GM23248 (cell line): ENCODE results near the gene SUN1. TPM values are rescaled to one million over a fixed set of nuclear protein-coding genes. Genes with fewer than 3 reads are reported as not detected.

Experiments used
- DNase-seq: peaks from one replicate; pipeline ENCODE4 v3.0.0-alpha.2; 2015
- H2AFZ ChIP-seq: fragments of 200-600 bp; sonication (generic); 2 replicates; pipeline ENCODE4 v1.6.1; 2016; ENCODE audit warnings: antibody characterized with exemption
- H3F3A ChIP-seq: fragments of 200-600 bp; sonication (generic); 2 replicates; pipeline ENCODE4 v1.6.1; 2016; ENCODE audit warnings: mild to moderate bottlenecking, antibody characterized with exemption, mixed run types; ENCODE audit not compliant: insufficient read depth
- H3K27ac ChIP-seq: fragments of 200-600 bp; sonication (generic); 2 replicates; pipeline ENCODE4 v1.5.1; 2016; ENCODE audit warnings: mild to moderate bottlenecking
- H3K27me3 ChIP-seq: fragments of 200-600 bp; sonication (generic); replicated peaks from 2 replicates; pipeline ENCODE4 v1.6.1; 2016; ENCODE audit warnings: mild to moderate bottlenecking; ENCODE audit not compliant: insufficient read depth
- H3K36me3 ChIP-seq: fragments of 200-600 bp; sonication (generic); 2 replicates; pipeline ENCODE4 v1.6.1; 2016; ENCODE audit warnings: low read depth, mild to moderate bottlenecking
- H3K4me1 ChIP-seq: fragments of 200-600 bp; sonication (generic); 2 replicates; pipeline ENCODE4 v1.6.1; 2016; ENCODE audit warnings: mild to moderate bottlenecking; ENCODE audit not compliant: insufficient read depth
- H3K4me2 ChIP-seq: fragments of 200-600 bp; sonication (generic); one replicate; pipeline ENCODE4 v1.6.1; 2016; ENCODE audit warnings: mild to moderate bottlenecking; ENCODE audit not compliant: unreplicated experiment
- H3K4me3 ChIP-seq: fragments of 200-600 bp; sonication (generic); 2 replicates; pipeline ENCODE4 v1.5.1; 2016; ENCODE audit warnings: mild to moderate bottlenecking
- H3K79me2 ChIP-seq: fragments of 200-600 bp; sonication (generic); 2 replicates; pipeline ENCODE4 v1.6.1; 2016; ENCODE audit warnings: mild to moderate bottlenecking; ENCODE audit not compliant: insufficient read depth
- H3K9ac ChIP-seq: fragments of 200-600 bp; sonication (generic); 2 replicates; pipeline ENCODE4 v1.6.1; 2016; ENCODE audit warnings: mild to moderate bottlenecking
- H3K9me2 ChIP-seq: fragments of 200-600 bp; sonication (generic); 2 replicates; pipeline ENCODE4 v1.6.1; 2016; ENCODE audit warnings: mixed run types, mild to moderate bottlenecking, moderate library complexity; ENCODE audit not compliant: insufficient read depth
- H3K9me3 ChIP-seq: fragments of 200-600 bp; sonication (generic); one replicate; pipeline ENCODE4 v1.6.1; 2017; ENCODE audit warnings: low read depth
- H4K20me1 ChIP-seq: fragments of 200-600 bp; sonication (generic); 2 replicates; pipeline ENCODE4 v1.6.0; 2016; ENCODE audit not compliant: insufficient read depth
- EZH2 ChIP-seq: fragments of 200-600 bp; sonication (generic); IDR thresholded peaks from 2 replicates; pipeline ENCODE4 v1.6.1; 2018; ENCODE audit warnings: antibody characterized with exemption, mild to moderate bottlenecking; ENCODE audit not compliant: insufficient read depth, poor library complexity, severe bottlenecking
- EZH2phosphoT487 ChIP-seq: fragments of 200-600 bp; sonication (generic); IDR thresholded peaks from 2 replicates; pipeline ENCODE4 v1.6.1; 2018; ENCODE audit warnings: antibody characterized with exemption, moderate library complexity, mild to moderate bottlenecking, low read depth; ENCODE audit not compliant: insufficient read depth
- WGBS, 2 experiments: methylation state at CpG; one replicate each; pipeline ENCODE4 v1.1.6; 2015 to 2017; ENCODE audit warnings: low lambda C conversion rate in 2 of 2, low coverage in 1 of 2; ENCODE audit errors: missing lambda C conversion rate in 2 of 2; 5-methylcytosine and 5-hydroxymethylcytosine counted together
- in situ Hi-C: fragments of 300-500 bp; cut with MboI; formaldehyde crosslinking; loops from 2 replicates; pipeline ENCODE4 v1.15.0; 2020
- polyA plus RNA-seq: library from polyadenylated mRNA; unstranded; fragments of >200 nt; fragmentation: Nextera tagmentation; extraction: Ambion mirVana; gene quantifications from 2 replicates; pipeline ENCODE4 v1.2.1, GENCODE V29; 2016
- total RNA-seq: library from RNA; depleted of rRNA; stranded (reverse); fragments of >200 nt; shearing (Covaris generic); gene quantifications from 2 replicates; pipeline ENCODE4 v1.2.3, GENCODE V29; 2014

SUN1 gene
- total and polyA plus RNA-seq, 2 experiments from 2014 or later = 74.0 to 104 TPM

- Histone ChIP-seq H3K9ac (no peak overlapping the region), H3K27ac (no peak overlapping the region), H3K4me2 (no peak overlapping the region), H2AFZ (no peak overlapping the region), H3K4me1 (peaks cover 8% of the 10 kb centered on the region), H4K20me1 (0 out of 2 replicates have a peak, but pooled peaks cover 5% of the 10 kb centered on the region), H3K9me2 (no peaks in the 10 kb centered on the region), H3K9me3 (no peaks in the 10 kb centered on the region), H3K27me3 (no peaks in the 10 kb centered on the region), H3K4me3 (no peak overlapping the region), H3K36me3 (no peaks in the 10 kb centered on the region), H3F3A (0 out of 2 replicates have a peak, but pooled peaks cover 2% of the 10 kb centered on the region), H3K79me2 (peaks cover 77% of the 10 kb centered on the region)
- WGBS, 2 experiments = 87% methylated on average over 14 of the region's 14 CpGs
- in situ Hi-C loops = no loop called here
- TF ChIP-seq EZH2 = no peak
- no peak for TF ChIP-seq EZH2phosphoT487
- DNase-seq = no peak
Observed at GRCh38 chr7:879706-880105, 47.4 kb downstream of the SUN1 start.

- in situ Hi-C loops = no loop called here
- Histone ChIP-seq H3K79me2 (peaks cover 84% of the 10 kb centered on the region), H3K36me3 (no peaks in the 10 kb centered on the region), H3F3A (no peaks in the 10 kb centered on the region), H3K27me3 (no peaks in the 10 kb centered on the region), H2AFZ (no peak overlapping the region), H3K4me1 (peaks cover 8% of the 10 kb centered on the region), H3K9me3 (no peaks in the 10 kb centered on the region), H3K9me2 (no peaks in the 10 kb centered on the region), H3K4me3 (no peak overlapping the region), H3K27ac (no peak overlapping the region), H3K4me2 (no peak overlapping the region), H4K20me1 (0 out of 2 replicates have a peak, but pooled peaks cover 5% of the 10 kb centered on the region), H3K9ac (no peak overlapping the region)
- TF ChIP-seq EZH2 (no peak), EZH2phosphoT487 (no peak)
- no peak for DNase-seq
- WGBS, 2 experiments = 83 to 84% methylated on average over 14 to 15 of the region's 15 CpGs
Observed at GRCh38 chr7:880450-880849, 48.2 kb downstream of the SUN1 start.

DNA sequence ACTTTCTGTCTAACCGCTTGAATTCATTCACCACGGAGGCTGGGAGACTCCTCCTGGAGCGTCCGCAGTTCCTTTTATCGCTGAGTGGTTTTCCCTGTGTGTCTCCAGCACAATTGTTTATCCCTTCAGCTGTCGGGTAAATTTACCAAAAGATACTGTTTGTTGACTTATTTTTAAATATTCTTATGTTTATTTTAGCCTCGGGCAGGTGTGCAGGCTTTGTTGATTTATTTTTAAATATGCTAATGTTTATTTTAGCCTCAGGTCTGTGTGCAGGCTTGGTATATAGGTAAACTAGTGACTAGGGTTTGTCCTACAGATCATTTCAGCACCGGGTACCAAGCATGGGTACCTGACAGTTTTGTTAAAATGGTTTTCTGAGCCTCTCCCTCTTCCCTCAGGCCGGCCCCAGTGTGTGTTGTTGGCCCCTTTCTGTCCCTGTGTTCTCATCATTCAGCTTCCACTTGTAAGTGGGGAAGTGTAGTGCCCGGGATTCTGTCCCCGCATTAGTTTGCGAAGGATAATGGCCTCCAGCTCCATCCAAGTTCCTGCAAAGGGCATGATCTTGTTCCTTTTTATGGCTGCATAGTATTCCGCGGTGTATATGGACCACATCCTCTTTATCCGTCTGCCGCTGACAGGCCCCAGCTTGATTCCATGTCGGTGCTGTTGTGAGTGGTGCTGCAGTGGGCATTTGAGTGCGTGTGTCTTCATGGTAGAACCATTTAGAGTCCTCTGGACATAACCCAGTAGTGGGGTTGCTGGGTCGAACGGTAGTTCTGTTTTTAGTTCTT, 49.4 kb downstream of the SUN1 start:
- WGBS, 2 experiments = 97 to 98% methylated on average over 20 of the region's 20 CpGs
- no peak for DNase-seq
- Histone ChIP-seq H3K4me3 (no peak overlapping the region), H3K79me2 (peaks cover 96% of the 10 kb centered on the region), H3K27me3 (no peaks in the 10 kb centered on the region), H3K4me1 (peaks cover 8% of the 10 kb centered on the region), H3K9me2 (no peaks in the 10 kb centered on the region), H4K20me1 (0 out of 2 replicates have a peak, but pooled peaks cover 5% of the 10 kb centered on the region), H3F3A (no peaks in the 10 kb centered on the region), H3K9ac (no peak overlapping the region), H3K27ac (no peak overlapping the region), H3K36me3 (no peaks in the 10 kb centered on the region), H2AFZ (no peak overlapping the region), H3K4me2 (no peak overlapping the region), H3K9me3 (no peaks in the 10 kb centered on the region)
- in situ Hi-C loops = no loop called here
- no peak for TF ChIP-seq EZH2phosphoT487
- no peak for TF ChIP-seq EZH2

DNA sequence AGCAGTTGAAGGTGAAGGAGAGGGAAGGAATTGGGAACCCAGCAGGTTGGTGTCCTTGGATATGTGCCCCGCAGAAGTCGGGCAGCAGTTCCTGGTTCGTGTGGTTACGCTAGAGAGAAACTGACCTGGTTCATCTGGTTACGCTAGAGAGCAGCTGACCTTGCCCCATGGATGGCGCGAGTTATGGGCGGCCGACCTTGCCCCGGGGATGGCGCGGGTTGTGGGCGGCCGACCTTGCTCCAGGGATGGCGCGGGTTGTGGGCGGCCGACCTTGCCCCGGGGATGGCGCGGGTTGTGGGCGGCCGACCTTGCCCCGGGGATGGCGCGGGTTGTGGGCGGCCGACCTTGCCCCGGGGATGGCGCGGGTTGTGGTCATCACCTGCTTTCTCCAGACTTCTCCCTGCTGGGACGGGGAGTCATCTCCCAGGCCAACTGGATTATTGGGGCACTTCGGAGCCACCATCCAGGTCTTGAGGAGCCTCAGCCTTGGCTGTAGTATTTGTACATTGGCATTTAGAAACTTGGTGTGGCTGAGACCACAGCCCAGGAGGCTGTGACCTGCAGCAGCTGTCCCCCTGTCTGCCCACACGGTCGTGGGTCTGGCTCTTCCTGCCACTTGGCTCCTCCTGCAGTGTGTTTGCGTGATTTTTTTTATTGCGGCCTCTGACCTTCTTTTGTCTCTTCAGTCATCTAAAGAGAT, 50.2 kb downstream of the SUN1 start:
- Histone ChIP-seq H3K4me3 (no peak overlapping the region), H3K4me2 (no peak overlapping the region), H3K36me3 (no peaks in the 10 kb centered on the region), H3K9ac (no peak overlapping the region), H3K9me2 (no peaks in the 10 kb centered on the region), H3K4me1 (peaks cover 8% of the 10 kb centered on the region), H3K9me3 (no peaks in the 10 kb centered on the region), H3K27ac (no peak overlapping the region), H3K27me3 (no peaks in the 10 kb centered on the region), H4K20me1 (0 out of 2 replicates have a peak, but pooled peaks cover 5% of the 10 kb centered on the region), H2AFZ (no peak overlapping the region), H3F3A (no peaks in the 10 kb centered on the region), H3K79me2 (peaks cover 90% of the 10 kb centered on the region)
- WGBS, 2 experiments = 94 to 96% methylated on average over 21 to 37 of the region's 37 CpGs
- no peak for DNase-seq
- in situ Hi-C loops = no loop called here
- no peak for TF ChIP-seq EZH2phosphoT487
- TF ChIP-seq EZH2 = no peak
